A549 (cell line): Measurements from ENCODE around the gene RAPSN.

Source experiments
- CTCF ChIP-seq: fragments of >200 bp; sonication (Bioruptor Twin); formaldehyde crosslinking; IDR thresholded peaks from 3 replicates; pipeline ENCODE4 v1.5.1; 2016
- E2F6 ChIP-seq: IDR thresholded peaks from 2 replicates; pipeline ENCODE4 v1.6.1; 2012; ENCODE audit warnings: low read depth, borderline replicate concordance
- EHMT2 ChIP-seq: fragments of 200-600 bp; sonication (generic); IDR thresholded peaks from 2 replicates; pipeline ENCODE4 v1.6.1; 2016; ENCODE audit warnings: antibody characterized with exemption, low read depth, mild to moderate bottlenecking, moderate library complexity
- RCOR1 ChIP-seq: fragments of 150-350 bp; IDR thresholded peaks from 2 replicates; pipeline ENCODE4 v1.6.1; 2014; ENCODE audit warnings: antibody characterized with exemption, low read length, low read depth
- REST ChIP-seq: fragments of 200-600 bp; sonication (generic); IDR thresholded peaks from 2 replicates; pipeline ENCODE4 v1.6.1; 2016; ENCODE audit warnings: antibody characterized with exemption, mild to moderate bottlenecking, moderate library complexity
- RFX5 ChIP-seq: fragments of 450-650 bp; IDR thresholded peaks from 2 replicates; pipeline ENCODE4 v1.7.1; 2014; ENCODE audit warnings: antibody characterized with exemption, mild to moderate bottlenecking, moderate library complexity

GRCh38 chr11:47443028-47443700 is 5.8 kb downstream of the RAPSN start:
- TF ChIP-seq REST (no peak), RFX5 (no peak), EHMT2 (no peak), CTCF (no peak), RCOR1 (no peak), E2F6 (no peak)
